Hematopoietic multipotent progenitor cell treated with erythropoietin and hydrocortisone succinate and interleukin-3 and kit ligand, for 17 days (in vitro differentiated cells): ENCODE results near the gene NCOA1.

Experiments used
- DNase-seq: peaks from one replicate; pipeline ENCODE4 v3.0.0-alpha.2; 2015; ENCODE audit warnings: low spot score

Gene NCOA1

GRCh38 chr2:24744356-24744755 lies 253.3 kb downstream of the NCOA1 start:
- no peak for DNase-seq

- no peak for DNase-seq
Observed at GRCh38 chr2:24745825-24746224, 254.8 kb downstream of the NCOA1 start.

GRCh38 chr2:24747299-24747698 lies 256.2 kb downstream of the NCOA1 start:
- DNase-seq, result no peak

GRCh38 chr2:24749069-24749691 lies 258.1 kb downstream of the NCOA1 start:
- DNase-seq, result no peak

GRCh38 chr2:24754985-24755705 lies 264.1 kb downstream of the NCOA1 start:
- DNase-seq, result no peak

- DNase-seq, result no peak
Observed at GRCh38 chr2:24756789-24757188, 265.7 kb downstream of the NCOA1 start.

GRCh38 chr2:24761866-24762265 lies 270.8 kb downstream of the NCOA1 start:
- no peak for DNase-seq

GRCh38 chr2:24762518-24762917 lies 271.5 kb downstream of the NCOA1 start:
- DNase-seq, result no peak

- DNase-seq, result no peak
Observed at GRCh38 chr2:24763843-24764242, 272.8 kb downstream of the NCOA1 start.

- DNase-seq, result no peak
Observed at GRCh38 chr2:24766609-24767008, 275.6 kb downstream of the NCOA1 start.

- no peak for DNase-seq
Observed at GRCh38 chr2:24768013-24768412, 277.0 kb downstream of the NCOA1 start.

- DNase-seq, result no peak
Observed at GRCh38 chr2:24768601-24769000, 277.5 kb downstream of the NCOA1 start.

- DNase-seq, result no peak
Observed at GRCh38 chr2:24771061-24771460, 280.0 kb downstream of the NCOA1 start.

GRCh38 chr2:24771764-24772586 lies 280.9 kb downstream of the NCOA1 start:
- DNase-seq, result no peak

- no peak for DNase-seq
Observed at GRCh38 chr2:24774373-24774772, 283.3 kb downstream of the NCOA1 start.

GRCh38 chr2:24779116-24779515 lies 288.1 kb downstream of the NCOA1 start:
- DNase-seq, result no peak

- DNase-seq, result no peak
Observed at GRCh38 chr2:24783641-24784040, 292.6 kb downstream of the NCOA1 start.

GRCh38 chr2:24785671-24786321 lies 294.7 kb downstream of the NCOA1 start:
- DNase-seq, result no peak

GRCh38 chr2:24787532-24787931 lies 296.5 kb downstream of the NCOA1 start:
- no peak for DNase-seq

- DNase-seq, result no peak
Observed at GRCh38 chr2:24788816-24789215, 297.8 kb downstream of the NCOA1 start.

- no peak for DNase-seq
Observed at GRCh38 chr2:24791452-24791851, 300.4 kb downstream of the NCOA1 start.

- DNase-seq, result no peak
Observed at GRCh38 chr2:24792542-24792873, 301.5 kb downstream of the NCOA1 start.
